Spleen (tissue), 7 donors: Measurements from ENCODE around the gene SLC22A12.

Experiments
- POLR2A ChIP-seq, 3 donors: fragments of 450-650 bp; IDR thresholded peaks; one replicate each; pipeline ENCODE4 v1.5.1; 2017; ENCODE audit warnings: antibody characterized with exemption in 3 of 3, mild to moderate bottlenecking in 1 of 3
- TF ChIP-seq, protein P1 (sequence below), 11 experiments: fragments of 200-600 bp in 7 of 11; fragments of 450-650 bp in 4 of 11; sonication (generic) in 4 of 11; IDR thresholded peaks in 8 of 11; conservative IDR thresholded peaks in 3 of 11; 1 replicate in 7 of 11; 2 replicates in 4 of 11; pipeline versions ENCODE4 v1.4.0 to v1.8.0; 2016 to 2021; ENCODE audit warnings: antibody characterized with exemption in 11 of 11, inconsistent platforms in 4 of 11, mild to moderate bottlenecking in 1 of 11
- donor health status: DM: no; HTN: no; CAD: no; lungs with moderate emphysema.
- donor health status: DM: no; HTN: no; CAD: no.
- donor health status: DM: no; HTN: no; CAD: no.

DNA sequence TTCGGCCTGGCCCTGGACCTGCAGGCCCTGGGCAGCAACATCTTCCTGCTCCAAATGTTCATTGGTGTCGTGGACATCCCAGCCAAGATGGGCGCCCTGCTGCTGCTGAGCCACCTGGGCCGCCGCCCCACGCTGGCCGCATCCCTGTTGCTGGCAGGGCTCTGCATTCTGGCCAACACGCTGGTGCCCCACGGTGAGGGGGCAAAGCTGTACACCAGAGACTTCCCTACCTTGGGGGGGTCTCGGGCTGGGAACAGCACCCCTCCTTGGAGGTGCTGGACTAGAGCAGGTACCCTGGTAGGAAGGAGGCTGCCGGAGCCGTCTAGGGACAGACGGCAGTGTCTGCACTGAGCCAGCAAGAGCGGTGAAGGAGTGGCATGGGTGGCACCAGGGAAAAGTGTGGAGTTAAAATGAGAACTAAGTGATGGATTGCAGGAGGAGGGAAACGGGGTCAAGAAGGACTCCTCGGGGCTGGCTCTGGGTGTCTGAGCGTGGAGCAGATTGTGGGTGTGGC is 8.7 kb downstream of the SLC22A12 start:
- TF ChIP-seq, protein P1, sequence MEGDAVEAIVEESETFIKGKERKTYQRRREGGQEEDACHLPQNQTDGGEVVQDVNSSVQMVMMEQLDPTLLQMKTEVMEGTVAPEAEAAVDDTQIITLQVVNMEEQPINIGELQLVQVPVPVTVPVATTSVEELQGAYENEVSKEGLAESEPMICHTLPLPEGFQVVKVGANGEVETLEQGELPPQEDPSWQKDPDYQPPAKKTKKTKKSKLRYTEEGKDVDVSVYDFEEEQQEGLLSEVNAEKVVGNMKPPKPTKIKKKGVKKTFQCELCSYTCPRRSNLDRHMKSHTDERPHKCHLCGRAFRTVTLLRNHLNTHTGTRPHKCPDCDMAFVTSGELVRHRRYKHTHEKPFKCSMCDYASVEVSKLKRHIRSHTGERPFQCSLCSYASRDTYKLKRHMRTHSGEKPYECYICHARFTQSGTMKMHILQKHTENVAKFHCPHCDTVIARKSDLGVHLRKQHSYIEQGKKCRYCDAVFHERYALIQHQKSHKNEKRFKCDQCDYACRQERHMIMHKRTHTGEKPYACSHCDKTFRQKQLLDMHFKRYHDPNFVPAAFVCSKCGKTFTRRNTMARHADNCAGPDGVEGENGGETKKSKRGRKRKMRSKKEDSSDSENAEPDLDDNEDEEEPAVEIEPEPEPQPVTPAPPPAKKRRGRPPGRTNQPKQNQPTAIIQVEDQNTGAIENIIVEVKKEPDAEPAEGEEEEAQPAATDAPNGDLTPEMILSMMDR (IDR thresholded peaks at IDR 0.05 in 8 of 11, conservative IDR thresholded peaks at IDR 0.05 in 3 of 11) = no peak
- TF ChIP-seq POLR2A (IDR thresholded peaks at IDR 0.05) = no peak
